Mesenteric fat pad (tissue), 1 donor: ENCODE results near the gene ACOT8. TPM values are rescaled to one million over a fixed set of nuclear protein-coding genes. Genes with fewer than 3 reads are reported as not detected.
"Not testable (repeated sequence)": the region's sequence is repeated elsewhere in the genome, so short reads cannot be mapped to it uniquely, and the experiment has no call there.

ENCODE experiments used
- DNase-seq: peaks from one replicate; pipeline ENCODE4 v3.0.0-alpha.2; 2020; ENCODE audit warnings: low spot score
- long read RNA-seq: library from polyadenylated mRNA; unstranded; transcript quantifications from one replicate; pipeline ENCODE4 v2.0.0, GENCODE V29; 2020
- total RNA-seq: library from RNA; stranded (reverse); fragmentation: NEBNext Ultra II Directional; extraction: Animal tissue kit (Norgen Biotek cat#: 25700); gene quantifications from one replicate; pipeline ENCODE4 v1.2.1, GENCODE V29; 2021
- donor health status: DM: yes; HTN: yes; CAD: no.

ACOT8 gene
- total RNA-seq, result 14.9 TPM
- long read RNA-seq, transcript ACOT8-201 (6 exons, 1,168 nt), result major isoform, 23 of 34 reads
- long read RNA-seq, partial matches to known transcripts, result 2 of 34 reads
- long read RNA-seq, other reads (novel, unspliced or antisense), result 5 of 34 reads

DNA sequence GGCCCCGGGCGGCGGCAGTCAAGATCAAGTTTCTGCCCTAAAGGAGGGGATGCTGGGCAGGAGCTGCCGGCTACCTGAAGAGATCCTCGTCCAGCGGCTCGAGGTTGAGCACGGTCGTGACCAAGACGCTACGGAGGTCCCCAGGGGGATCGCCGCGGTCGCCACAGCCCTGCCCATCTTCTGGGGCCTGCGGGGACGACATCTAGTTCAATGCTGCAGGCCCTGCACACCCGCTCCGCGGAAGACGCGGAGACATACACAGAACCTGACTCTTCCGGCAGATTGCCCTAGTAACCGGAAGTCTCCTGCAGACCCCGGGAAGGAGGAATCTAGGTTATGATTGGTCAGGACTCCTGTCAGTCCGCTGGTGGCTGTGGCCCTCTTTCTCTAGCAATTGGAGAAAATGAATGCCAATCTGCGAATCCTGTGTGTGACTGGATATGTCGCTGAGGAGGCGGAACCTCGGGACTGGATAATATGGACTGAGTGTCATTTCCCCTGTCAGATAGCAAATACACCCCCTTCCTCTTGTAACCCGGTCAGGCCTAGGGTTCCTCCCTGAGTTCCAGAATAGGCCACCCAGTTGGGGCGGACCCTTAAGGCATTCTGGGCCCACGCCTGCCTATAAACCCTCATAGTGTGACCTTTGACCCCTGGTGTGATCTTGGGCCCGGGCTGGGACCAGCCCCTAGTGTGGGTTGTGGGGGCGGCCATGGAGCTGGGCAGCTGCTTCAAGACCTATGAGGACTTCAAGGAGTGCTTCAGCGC lies at the start of gene ACOT8, which contains the start of gene ZSWIM3:
Gene ACOT8, minus strand, starts transcription at position 279 of the 768 bp plus-strand sequence. Its CDS starts 77 bp downstream, at position 202.
Gene ZSWIM3, plus strand, starts transcription at position 501 of the 768 bp plus-strand sequence. Its CDS starts 212 bp downstream, at position 713.
- peak; percentile 93 for DNase-seq

- no peak for DNase-seq
These were observed 48.4 kb upstream of the ACOT8 start for GRCh38 chr20:45905505-45906079.

GRCh38 chr20:45904583-45905504 lies 47.7 kb upstream of the ACOT8 start:
- DNase-seq, result no peak

- no peak for DNase-seq
These were observed 45.1 kb upstream of the ACOT8 start for GRCh38 chr20:45902199-45902701.

- DNase-seq, result not testable (repeated sequence)
These were observed 44.1 kb upstream of the ACOT8 start for GRCh38 chr20:45901332-45901731.

DNA sequence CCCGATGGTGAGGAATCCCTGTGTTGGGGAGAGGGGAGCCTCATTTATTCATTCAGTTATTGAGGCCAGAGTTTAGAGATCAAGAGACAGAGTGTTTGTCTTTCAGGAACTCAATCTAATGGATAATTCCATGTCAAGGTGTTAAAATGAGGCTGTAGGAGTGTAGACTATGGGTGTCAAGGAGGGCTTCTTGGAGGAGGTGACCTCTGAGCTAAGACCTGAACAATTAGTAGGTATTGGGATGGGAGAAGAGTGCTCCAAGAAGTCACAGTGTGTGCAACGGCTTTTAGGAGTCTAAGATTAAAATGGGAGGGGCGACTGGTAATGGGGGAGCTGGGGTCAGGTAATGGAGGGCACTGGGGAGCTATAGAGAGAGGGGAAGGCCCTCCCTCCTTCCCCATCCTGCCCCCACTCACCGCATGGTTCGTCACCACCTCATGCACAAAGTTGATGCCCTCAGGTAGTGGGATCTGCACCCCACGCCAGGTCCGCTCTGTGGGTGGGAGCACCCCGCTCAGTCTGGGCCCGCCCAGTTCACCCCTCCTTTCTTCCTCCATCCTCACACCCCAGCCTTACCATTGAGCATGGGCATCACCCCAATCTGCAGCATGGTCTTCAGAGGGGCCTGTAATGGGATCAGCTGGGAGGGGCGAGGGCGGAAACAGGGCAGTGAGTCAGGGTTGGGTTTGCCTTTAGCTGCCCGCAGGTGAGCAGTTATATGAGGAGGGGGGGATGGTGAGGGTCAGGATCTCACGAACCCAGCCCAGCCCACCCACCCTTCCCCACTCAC lies 42.0 kb upstream of the ACOT8 start:
- DNase-seq, result no peak

GRCh38 chr20:45898285-45898684 lies 41.1 kb upstream of the ACOT8 start:
- no peak for DNase-seq

GRCh38 chr20:45897692-45898091 lies 40.5 kb upstream of the ACOT8 start:
- DNase-seq, result no peak

GRCh38 chr20:45897289-45897688 lies 40.1 kb upstream of the ACOT8 start:
- no peak for DNase-seq

- DNase-seq, result no peak
These were observed 39.5 kb upstream of the ACOT8 start for GRCh38 chr20:45896641-45897161.

DNA sequence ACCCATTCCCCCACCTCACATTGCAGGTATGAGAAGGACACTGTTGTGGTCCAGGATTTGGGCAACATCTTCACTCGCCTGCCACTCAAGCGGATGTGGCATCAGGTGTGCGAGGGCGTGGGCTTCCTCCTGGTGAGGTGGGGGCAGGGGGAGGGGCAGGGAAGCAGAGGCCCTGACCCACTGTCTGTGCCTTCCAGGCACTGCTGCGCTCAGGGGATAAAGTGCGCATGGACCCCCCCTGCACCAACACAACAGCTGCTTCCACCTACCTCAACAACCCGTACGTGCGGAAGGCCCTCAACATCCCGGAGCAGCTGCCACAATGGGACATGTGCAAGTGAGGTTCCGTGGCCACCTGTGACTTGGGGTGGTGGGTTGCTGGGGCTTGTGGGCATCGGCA lies 37.6 kb upstream of the ACOT8 start:
- DNase-seq, result no peak

DNA sequence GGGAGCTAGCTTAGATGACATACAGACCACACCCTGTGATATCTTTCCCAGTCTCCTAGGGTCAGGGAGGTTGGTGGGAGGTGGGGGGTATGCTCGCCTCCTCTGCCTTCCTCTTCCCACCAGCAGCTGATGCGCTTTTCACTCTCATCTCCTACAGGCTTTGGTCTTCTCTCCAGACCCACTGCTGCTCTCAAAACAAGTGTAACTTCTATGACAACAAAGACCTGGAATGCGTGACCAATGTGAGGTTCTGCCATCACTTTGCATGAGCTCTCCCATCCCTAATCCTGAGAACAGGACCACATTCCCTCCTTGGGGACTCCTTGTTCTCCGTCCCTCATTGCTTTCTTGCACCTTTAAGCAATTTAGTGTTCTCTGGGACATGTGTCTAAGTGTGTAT lies 36.6 kb upstream of the ACOT8 start:
- no peak for DNase-seq

GRCh38 chr20:45892828-45893500 lies 35.8 kb upstream of the ACOT8 start:
- no peak for DNase-seq

GRCh38 chr20:45892049-45892825 lies 35.0 kb upstream of the ACOT8 start:
- no peak for DNase-seq

- DNase-seq, result peak; percentile 96
These were observed 34.1 kb upstream of the ACOT8 start, which contains the start of the genes CTSA and NEURL2 for GRCh38 chr20:45890985-45891983. Gene CTSA (plus strand): TSS chr20:45891335. CDS start chr20:45891569, 234 bp downstream. Gene NEURL2 (minus strand): TSS chr20:45891208. CDS start chr20:45890991, 217 bp downstream.

GRCh38 chr20:45890077-45890984 lies 33.1 kb upstream of the ACOT8 start:
- no peak for DNase-seq
